Cardiac septum (tissue), 1 donor: ENCODE measurements around the gene CDC42BPA. TPM values are rescaled to one million over a fixed set of nuclear protein-coding genes. Genes with fewer than 3 reads are reported as not detected.
"Not testable (repeated sequence)": the region's sequence is repeated elsewhere in the genome, so short reads cannot be mapped to it uniquely, and the experiment has no call there.

ENCODE experiments used
- DNase-seq: peaks from one replicate; pipeline ENCODE4 v3.0.0-alpha.2; 2020; ENCODE audit warnings: low spot score
- intact Hi-C: fragments of 100-400 bp; cut with DNase I; formaldehyde crosslinking; loops from one replicate; pipeline ENCODE4 v1.14.0; 2022
- total RNA-seq: library from RNA; stranded (reverse); fragmentation: NEBNext Ultra II Directional; extraction: Animal tissue kit (Norgen Biotek cat#: 25700); gene quantifications from one replicate; pipeline ENCODE4 v1.2.1, GENCODE V29; 2021
- donor health status: DM: no; HTN: no; CAD: no.

The CDC42BPA gene
- total RNA-seq, 1 donor from 2014 or later: 33.5 TPM

- intact Hi-C loops, DNase-seq: not testable (repeated sequence)
Observed at GRCh38 chr1:227276156-227276693, 42.1 kb downstream of the CDC42BPA start.

GRCh38 chr1:227273557-227273956 lies 44.7 kb downstream of the CDC42BPA start:
- intact Hi-C loops: no loop called here
- no peak for DNase-seq

- no peak for DNase-seq
- intact Hi-C loops: no loop called here
Observed at GRCh38 chr1:227272428-227272827, 45.9 kb downstream of the CDC42BPA start.

GRCh38 chr1:227270554-227270953 lies 47.7 kb downstream of the CDC42BPA start:
- no peak for DNase-seq
- intact Hi-C loops: no loop called here

GRCh38 chr1:227268943-227269342 lies 49.3 kb downstream of the CDC42BPA start:
- intact Hi-C loops: no loop called here
- DNase-seq: no peak

GRCh38 chr1:227265891-227266290 lies 52.4 kb downstream of the CDC42BPA start:
- intact Hi-C loops: no loop called here
- DNase-seq: no peak

- intact Hi-C loops: no loop called here
- DNase-seq: no peak
Observed at GRCh38 chr1:227263869-227264268, 54.4 kb downstream of the CDC42BPA start.

- intact Hi-C loops: no loop called here
- DNase-seq: no peak
Observed at GRCh38 chr1:227261501-227261900, 56.8 kb downstream of the CDC42BPA start.

GRCh38 chr1:227260433-227260832 lies 57.9 kb downstream of the CDC42BPA start:
- no peak for DNase-seq
- intact Hi-C loops: no loop called here

- intact Hi-C loops: no loop called here
- no peak for DNase-seq
Observed at GRCh38 chr1:227257964-227258363, 60.3 kb downstream of the CDC42BPA start.

- intact Hi-C loops: no loop called here
- DNase-seq: no peak
Observed at GRCh38 chr1:227255086-227255732, 63.1 kb downstream of the CDC42BPA start.

- intact Hi-C loops: no loop called here
- DNase-seq: no peak
Observed at GRCh38 chr1:227253065-227253464, 65.2 kb downstream of the CDC42BPA start.

GRCh38 chr1:227245613-227246320 lies 72.5 kb downstream of the CDC42BPA start:
- DNase-seq: no peak
- intact Hi-C loops: no loop called here

GRCh38 chr1:227244339-227245118 lies 73.8 kb downstream of the CDC42BPA start:
- no peak for DNase-seq
- intact Hi-C loops: loop anchor here (5.0 kb wide), 1 partner anchor 73 kb away; the partner anchor contains the start of gene CDC42BPA

- intact Hi-C loops: loop anchor here (5.0 kb wide), 1 partner anchor 74 kb away; the partner anchor contains the start of gene CDC42BPA
- DNase-seq: no peak
Observed at GRCh38 chr1:227242811-227243682, 75.2 kb downstream of the CDC42BPA start.

GRCh38 chr1:227240983-227241382 lies 77.3 kb downstream of the CDC42BPA start:
- intact Hi-C loops: loop anchor here (5.0 kb wide), 1 partner anchor 76 kb away; the partner anchor contains the start of gene CDC42BPA
- no peak for DNase-seq

GRCh38 chr1:227234998-227235405 lies 83.3 kb downstream of the CDC42BPA start:
- intact Hi-C loops: loop anchor here (5.0 kb wide), 2 partner anchors 122 to 202 kb away; no protein-coding TSS in a partner anchor
- no peak for DNase-seq

- intact Hi-C loops, DNase-seq: not testable (repeated sequence)
Observed at GRCh38 chr1:227231128-227231527, 87.2 kb downstream of the CDC42BPA start.

- intact Hi-C loops: no loop called here
- no peak for DNase-seq
Observed at GRCh38 chr1:227228201-227228600, 90.1 kb downstream of the CDC42BPA start.
